T1000 (cell line): ENCODE results near the gene MMADHC.

Experiments
- DNase-seq: peaks from one replicate; lab custom pipeline; 2025; ENCODE audit warnings: mixed read lengths; lab: John Stamatoyannopoulos, UW

Gene MMADHC

GRCh38 chr2:149556452-149556851 lies 31.1 kb downstream of the MMADHC start:
- DNase-seq, result no peak

GRCh38 chr2:149552830-149553229 lies 34.7 kb downstream of the MMADHC start:
- no peak for DNase-seq

GRCh38 chr2:149552226-149552625 lies 35.3 kb downstream of the MMADHC start:
- no peak for DNase-seq

GRCh38 chr2:149544692-149545091 lies 42.9 kb downstream of the MMADHC start:
- no peak for DNase-seq

GRCh38 chr2:149543845-149544244 lies 43.7 kb downstream of the MMADHC start:
- no peak for DNase-seq

GRCh38 chr2:149540138-149540537 lies 47.4 kb downstream of the MMADHC start:
- DNase-seq, result no peak

- no peak for DNase-seq
These were observed 49.3 kb downstream of the MMADHC start for GRCh38 chr2:149538138-149538833.

- no peak for DNase-seq
These were observed 50.4 kb downstream of the MMADHC start for GRCh38 chr2:149537092-149537726.

GRCh38 chr2:149536649-149537048 lies 50.9 kb downstream of the MMADHC start:
- DNase-seq, result no peak

GRCh38 chr2:149534674-149535073 lies 52.9 kb downstream of the MMADHC start:
- no peak for DNase-seq

GRCh38 chr2:149528983-149529382 lies 58.6 kb downstream of the MMADHC start:
- DNase-seq, result no peak

GRCh38 chr2:149527998-149528755 lies 59.4 kb downstream of the MMADHC start:
- no peak for DNase-seq

- no peak for DNase-seq
These were observed 60.9 kb downstream of the MMADHC start for GRCh38 chr2:149526689-149527088.

GRCh38 chr2:149525323-149525722 lies 62.3 kb downstream of the MMADHC start:
- DNase-seq, result no peak
